Measurements from ENCODE around the gene DERA. TPM values are rescaled to one million over a fixed set of nuclear protein-coding genes. Genes with fewer than 3 reads are reported as not detected.
"Not testable (repeated sequence)": the region's sequence is repeated elsewhere in the genome, so short reads cannot be mapped to it uniquely, and the experiment has no call there.

The DERA gene
- total and polyA plus RNA-seq, 2 of the 8 experiments (the other 6 are each of a cell fraction or from before 2014, with no cell fraction given): 13.1 to 17.1 TPM

- H2BK120ac ChIP-seq (replicated peaks; ENCODE audit: low read depth, low read length): not testable (repeated sequence)
Observed at GRCh38 chr12:16013722-16014121, 102.6 kb downstream of the DERA start.

GRCh38 chr12:16014394-16014793 is 103.3 kb downstream of the DERA start:
- H3K36me3 ChIP-seq (ENCODE audit: control insufficient read depth in 2 of 4, insufficient read depth in 4 of 4, low read length in 3 of 4); H2BK15ac ChIP-seq (ENCODE audit: low read length); H4K20me1 ChIP-seq (replicated peaks in 1 of 2; ENCODE audit: control insufficient read depth in 1 of 2, insufficient read depth in 2 of 2, low read length in 2 of 2); H3K4me1 ChIP-seq (replicated peaks in 1 of 4; ENCODE audit: control insufficient read depth in 3 of 4, insufficient read depth in 4 of 4, low read length in 3 of 4); CTCF ChIA-PET (ENCODE audit: partially characterized antibody); POLR2A ChIA-PET (ENCODE audit: partially characterized antibody); H3K9ac ChIP-seq (replicated peaks in 1 of 4; ENCODE audit: extremely low read depth in 1 of 4, low read depth in 3 of 4, low read length in 3 of 4); H2BK5ac ChIP-seq (ENCODE audit: low read depth, low read length); H3K18ac ChIP-seq (ENCODE audit: extremely low read depth, low read length); H2BK12ac ChIP-seq (ENCODE audit: low read depth, low read length); H3K4me2 ChIP-seq (ENCODE audit: insufficient read depth in 1 of 2, low read depth in 2 of 2, low read length in 2 of 2); H2BK20ac ChIP-seq (ENCODE audit: low read length); H3K4ac ChIP-seq (replicated peaks; ENCODE audit: insufficient read length, low read depth, low read length); FAIRE-seq; H3K79me1 ChIP-seq (ENCODE audit: low read depth, low read length); H3K79me2 ChIP-seq (ENCODE audit: control insufficient read depth in 1 of 2, insufficient read depth in 2 of 2, low read length in 2 of 2); H4K8ac ChIP-seq (ENCODE audit: extremely low read depth, insufficient read depth, low read length); H3K27me3 ChIP-seq (replicated peaks in 1 of 4; ENCODE audit: control insufficient read depth in 3 of 4, extremely low read depth in 1 of 4, insufficient read depth in 3 of 4, low read length in 3 of 4); H3K56ac ChIP-seq (replicated peaks; ENCODE audit: insufficient read length, low read depth, low read length); H3K23me2 ChIP-seq (ENCODE audit: low read depth, low read length); H2AK5ac ChIP-seq (ENCODE audit: low read depth, low read length); H4K5ac ChIP-seq (ENCODE audit: insufficient read length, low read depth, low read length); H3K14ac ChIP-seq (ENCODE audit: insufficient read length); H2AFZ ChIP-seq (ENCODE audit: low read length); H4K91ac ChIP-seq (replicated peaks; ENCODE audit: insufficient read length, low read length); H3K4me3 ChIP-seq (ENCODE audit: extremely low read depth in 1 of 4, insufficient read depth in 2 of 4, low read depth in 3 of 4, low read length in 4 of 4); H2BK120ac ChIP-seq (replicated peaks; ENCODE audit: low read depth, low read length); H3K23ac ChIP-seq (ENCODE audit: insufficient read length); DNase-seq (ENCODE audit: low read depth in 1 of 2, low spot score in 2 of 2); H3K27ac ChIP-seq (ENCODE audit: low read depth, low read length): not testable (repeated sequence)
- 89% methylated on average over 6 of the region's 6 CpGs; no CpG with 5 or more reads in 1 of the 2 experiments for WGBS, 2 experiments (ENCODE audit: extremely low coverage in 1 of 2, insufficient coverage in 1 of 2, insufficient read length in 1 of 2, insufficient replicate concordance in 2 of 2, low coverage in 1 of 2, low lambda C conversion rate in 2 of 2, missing lambda C conversion rate in 1 of 2)
- H3K9me3 ChIP-seq (ENCODE audit: insufficient read depth in 2 of 2, low read depth in 1 of 2, low read length in 1 of 2): peaks cover 18 to 23% of the 10 kb centered on the region in 2 experiments

More at GRCh38 chr12:16013722-16014121, 102.6 kb downstream of the DERA start:
- CTCF ChIA-PET (ENCODE audit: partially characterized antibody); H3K4me2 ChIP-seq (ENCODE audit: insufficient read depth in 1 of 2, low read depth in 2 of 2, low read length in 2 of 2); H3K9ac ChIP-seq (replicated peaks in 1 of 4; ENCODE audit: extremely low read depth in 1 of 4, low read depth in 3 of 4, low read length in 3 of 4); H3K79me1 ChIP-seq (ENCODE audit: low read depth, low read length); H2AK5ac ChIP-seq (ENCODE audit: low read depth, low read length); H4K20me1 ChIP-seq (replicated peaks in 1 of 2; ENCODE audit: control insufficient read depth in 1 of 2, insufficient read depth in 2 of 2, low read length in 2 of 2); H3K23me2 ChIP-seq (ENCODE audit: low read depth, low read length); H3K27ac ChIP-seq (ENCODE audit: low read depth, low read length); H2AFZ ChIP-seq (ENCODE audit: low read length); H3K4ac ChIP-seq (replicated peaks; ENCODE audit: insufficient read length, low read depth, low read length); H3K79me2 ChIP-seq (ENCODE audit: control insufficient read depth in 1 of 2, insufficient read depth in 2 of 2, low read length in 2 of 2); H3K4me1 ChIP-seq (replicated peaks in 1 of 4; ENCODE audit: control insufficient read depth in 3 of 4, insufficient read depth in 4 of 4, low read length in 3 of 4); H2BK15ac ChIP-seq (ENCODE audit: low read length); H3K14ac ChIP-seq (ENCODE audit: insufficient read length); H3K36me3 ChIP-seq (ENCODE audit: control insufficient read depth in 2 of 4, insufficient read depth in 4 of 4, low read length in 3 of 4); H3K56ac ChIP-seq (replicated peaks; ENCODE audit: insufficient read length, low read depth, low read length); H2BK5ac ChIP-seq (ENCODE audit: low read depth, low read length); POLR2A ChIA-PET (ENCODE audit: partially characterized antibody); FAIRE-seq; H2BK12ac ChIP-seq (ENCODE audit: low read depth, low read length); H3K18ac ChIP-seq (ENCODE audit: extremely low read depth, low read length); H3K27me3 ChIP-seq (replicated peaks in 1 of 4; ENCODE audit: control insufficient read depth in 3 of 4, extremely low read depth in 1 of 4, insufficient read depth in 3 of 4, low read length in 3 of 4); H3K23ac ChIP-seq (ENCODE audit: insufficient read length); H3K4me3 ChIP-seq (ENCODE audit: extremely low read depth in 1 of 4, insufficient read depth in 2 of 4, low read depth in 3 of 4, low read length in 4 of 4); H4K5ac ChIP-seq (ENCODE audit: insufficient read length, low read depth, low read length); H2BK20ac ChIP-seq (ENCODE audit: low read length); DNase-seq (ENCODE audit: low read depth in 1 of 2, low spot score in 2 of 2); H4K91ac ChIP-seq (replicated peaks; ENCODE audit: insufficient read length, low read length); H4K8ac ChIP-seq (ENCODE audit: extremely low read depth, insufficient read depth, low read length): not testable (repeated sequence)
- WGBS, 2 experiments (ENCODE audit: extremely low coverage in 1 of 2, insufficient coverage in 1 of 2, insufficient read length in 1 of 2, insufficient replicate concordance in 2 of 2, low coverage in 1 of 2, low lambda C conversion rate in 2 of 2, missing lambda C conversion rate in 1 of 2): 93% methylated on average over 1 of the region's 1 CpG; no CpG with 5 or more reads in 1 of the 2 experiments
- H3K9me3 ChIP-seq (ENCODE audit: insufficient read depth in 2 of 2, low read depth in 1 of 2, low read length in 1 of 2): peaks cover 18 to 23% of the 10 kb centered on the region in 2 experiments
